Right atrium auricular region (tissue), 2 donors: ENCODE measurements around the gene ADD1. TPM values are rescaled to one million over a fixed set of nuclear protein-coding genes. Genes with fewer than 3 reads are reported as not detected.

Experiments
- DNase-seq: peaks from one replicate; pipeline ENCODE4 v3.0.0-alpha.2; 2019; ENCODE audit warnings: low spot score
- H3K27ac ChIP-seq, 2 donors: fragments of 200-600 bp; sonication (generic); 1 replicate in 1 of 2; 2 replicates in 1 of 2; pipeline ENCODE4 v1.5.1; 2016 to 2019
- H3K27me3 ChIP-seq, 2 donors: fragments of 200-600 bp; sonication (generic); one replicate each; pipeline versions ENCODE4 v1.5.1 to v1.6.0; 2017 to 2019
- H3K36me3 ChIP-seq: fragments of 200-600 bp; sonication (generic); one replicate; pipeline ENCODE4 v1.5.1; 2016
- H3K4me1 ChIP-seq, 2 donors: fragments of 200-600 bp; sonication (generic); one replicate each; pipeline versions ENCODE4 v1.5.1 to v1.6.0; 2017 to 2019
- H3K4me3 ChIP-seq, 2 donors: fragments of 200-600 bp; sonication (generic); 1 replicate in 1 of 2; 2 replicates in 1 of 2; pipeline ENCODE4 v1.5.1; 2017 to 2019; ENCODE audit warnings: mild to moderate bottlenecking in 1 of 2, moderate library complexity in 1 of 2
- H3K9me3 ChIP-seq, 2 donors: fragments of 200-600 bp; sonication (generic); one replicate each; pipeline ENCODE4 v1.5.1; 2019
- CTCF ChIP-seq, 2 donors: fragments of 200-600 bp; sonication (generic); IDR thresholded peaks; one replicate each; pipeline ENCODE4 v1.5.1; 2019; ENCODE audit warnings: antibody characterized with exemption in 2 of 2
- total RNA-seq, 2 donors: library from RNA; depleted of rRNA; stranded (reverse); fragments of >200 nt; gene quantifications; one replicate each; pipeline ENCODE4 v1.1.0, GENCODE V29; 2016

Gene ADD1
- total RNA-seq, 2 donors from 2014 or later: 171 to 196 TPM

- Histone ChIP-seq H3K36me3 (peaks cover 78% of the 10 kb centered on the region), H3K4me3 (no peak overlapping the region), H3K27me3 (no peaks in the 10 kb centered on the region), H3K4me1 (no peaks in the 10 kb centered on the region), H3K9me3 (no peaks in the 10 kb centered on the region), H3K27ac (no peak overlapping the region)
- TF ChIP-seq CTCF (IDR thresholded peaks at IDR 0.05): no peak
- no peak for DNase-seq
Observed at GRCh38 chr4:2907226-2907625, 63.6 kb downstream of the ADD1 start.

GRCh38 chr4:2907706-2908293 is 64.2 kb downstream of the ADD1 start:
- no peak overlapping the region for H3K4me3 ChIP-seq
- H3K36me3 ChIP-seq: peaks cover 78% of the 10 kb centered on the region
- no peaks in the 10 kb centered on the region for H3K4me1 ChIP-seq
- no peaks in the 10 kb centered on the region for H3K27me3 ChIP-seq
- H3K27ac ChIP-seq: no peak overlapping the region
- no peak for TF ChIP-seq CTCF (IDR thresholded peaks at IDR 0.05)
- no peak for DNase-seq
- H3K9me3 ChIP-seq: no peaks in the 10 kb centered on the region

GRCh38 chr4:2908686-2909085 is 65.0 kb downstream of the ADD1 start:
- peaks cover 80% of the 10 kb centered on the region for H3K36me3 ChIP-seq
- no peaks in the 10 kb centered on the region for H3K4me1 ChIP-seq
- H3K27me3 ChIP-seq: no peaks in the 10 kb centered on the region
- no peak overlapping the region for H3K27ac ChIP-seq
- no peak for DNase-seq
- H3K4me3 ChIP-seq: no peak overlapping the region
- no peak for TF ChIP-seq CTCF (IDR thresholded peaks at IDR 0.05)
- no peaks in the 10 kb centered on the region for H3K9me3 ChIP-seq

- no peak overlapping the region for H3K27ac ChIP-seq
- H3K36me3 ChIP-seq: peaks cover 80% of the 10 kb centered on the region
- no peak for DNase-seq
- no peaks in the 10 kb centered on the region for H3K9me3 ChIP-seq
- no peak overlapping the region for H3K4me3 ChIP-seq
- H3K27me3 ChIP-seq: no peaks in the 10 kb centered on the region
- no peak for TF ChIP-seq CTCF (IDR thresholded peaks at IDR 0.05)
- H3K4me1 ChIP-seq: no peaks in the 10 kb centered on the region
Observed at GRCh38 chr4:2909583-2909982, 65.9 kb downstream of the ADD1 start.

GRCh38 chr4:2910409-2910808 is 66.8 kb downstream of the ADD1 start:
- no peaks in the 10 kb centered on the region for H3K27me3 ChIP-seq
- no peak for DNase-seq
- no peak overlapping the region for H3K27ac ChIP-seq
- peaks cover 80% of the 10 kb centered on the region for H3K36me3 ChIP-seq
- TF ChIP-seq CTCF (IDR thresholded peaks at IDR 0.05): no peak
- no peak overlapping the region for H3K4me3 ChIP-seq
- H3K4me1 ChIP-seq: no peaks in the 10 kb centered on the region
- no peaks in the 10 kb centered on the region for H3K9me3 ChIP-seq

GRCh38 chr4:2911868-2912267 is 68.2 kb downstream of the ADD1 start:
- H3K27ac ChIP-seq: no peak overlapping the region
- DNase-seq: no peak
- no peak overlapping the region for H3K4me3 ChIP-seq
- H3K36me3 ChIP-seq: peaks cover 79% of the 10 kb centered on the region
- no peaks in the 10 kb centered on the region for H3K4me1 ChIP-seq
- TF ChIP-seq CTCF (IDR thresholded peaks at IDR 0.05): no peak
- no peaks in the 10 kb centered on the region for H3K9me3 ChIP-seq
- H3K27me3 ChIP-seq: no peaks in the 10 kb centered on the region
